ENCODE measurements around the gene GIPC3. TPM values are rescaled to one million over a fixed set of nuclear protein-coding genes. Genes with fewer than 3 reads are reported as not detected.

Gene GIPC3
- total RNA-seq, 1 donor, result under 0.01 TPM

GRCh38 chr19:3536429-3537100, 48.7 kb upstream of the GIPC3 start:
- peak; percentile 94 for DNase-seq (ENCODE audit: insufficient read length, low spot score, missing footprints)
- no peaks in the 10 kb centered on the region for H3K79me2 ChIP-seq (ENCODE audit: insufficient read depth, low read length)
- no peak for TF ChIP-seq CTCF (IDR thresholded peaks at IDR 0.05; ENCODE audit: extremely low read depth, low read depth, low read length)
- H3K4me3 ChIP-seq (ENCODE audit: insufficient read depth, low read length), result no peak overlapping the region
- H2AFZ ChIP-seq (ENCODE audit: low read length), result no peak overlapping the region
- no peaks in the 10 kb centered on the region for H3K9me3 ChIP-seq (ENCODE audit: low read depth, low read length)
- no peak overlapping the region for H3K27ac ChIP-seq (ENCODE audit: low read depth, low read length)
- no peaks in the 10 kb centered on the region for H3K4me1 ChIP-seq (ENCODE audit: insufficient read depth, low read length)
- H3K27me3 ChIP-seq (ENCODE audit: insufficient read depth, low read length), result no peaks in the 10 kb centered on the region
- H3K36me3 ChIP-seq (ENCODE audit: insufficient read depth, low read length), result peaks cover 28% of the 10 kb centered on the region
- peaks cover 14% of the 10 kb centered on the region for H4K20me1 ChIP-seq (ENCODE audit: insufficient read depth, low read length)
- no peak overlapping the region for H3K4me2 ChIP-seq (ENCODE audit: insufficient read depth, low read length)

- Histone ChIP-seq H3K4me1 (ENCODE audit: insufficient read depth, low read length) (no peaks in the 10 kb centered on the region), H2AFZ (ENCODE audit: low read length) (no peak overlapping the region), H4K20me1 (ENCODE audit: insufficient read depth, low read length) (peaks cover 14% of the 10 kb centered on the region), H3K36me3 (ENCODE audit: insufficient read depth, low read length) (peaks cover 27% of the 10 kb centered on the region), H3K79me2 (ENCODE audit: insufficient read depth, low read length) (no peaks in the 10 kb centered on the region), H3K4me2 (ENCODE audit: insufficient read depth, low read length) (no peak overlapping the region), H3K27ac (ENCODE audit: low read depth, low read length) (no peak overlapping the region), H3K4me3 (ENCODE audit: insufficient read depth, low read length) (no peak overlapping the region), H3K27me3 (ENCODE audit: insufficient read depth, low read length) (no peaks in the 10 kb centered on the region), H3K9me3 (ENCODE audit: low read depth, low read length) (no peaks in the 10 kb centered on the region)
- DNase-seq (ENCODE audit: insufficient read length, low spot score, missing footprints), result no peak
- TF ChIP-seq CTCF (IDR thresholded peaks at IDR 0.05; ENCODE audit: extremely low read depth, low read depth, low read length), result no peak
These were observed 48.2 kb upstream of the GIPC3 start for GRCh38 chr19:3537101-3537437.

- Histone ChIP-seq H3K27me3 (ENCODE audit: insufficient read depth, low read length) (no peaks in the 10 kb centered on the region), H3K79me2 (ENCODE audit: insufficient read depth, low read length) (no peaks in the 10 kb centered on the region), H3K27ac (ENCODE audit: low read depth, low read length) (no peak overlapping the region), H3K4me2 (ENCODE audit: insufficient read depth, low read length) (no peak overlapping the region), H2AFZ (ENCODE audit: low read length) (no peak overlapping the region), H3K9me3 (ENCODE audit: low read depth, low read length) (no peaks in the 10 kb centered on the region), H3K4me3 (ENCODE audit: insufficient read depth, low read length) (no peak overlapping the region), H3K4me1 (ENCODE audit: insufficient read depth, low read length) (no peaks in the 10 kb centered on the region), H3K36me3 (ENCODE audit: insufficient read depth, low read length) (peaks cover 24% of the 10 kb centered on the region), H4K20me1 (ENCODE audit: insufficient read depth, low read length) (peaks cover 14% of the 10 kb centered on the region)
- DNase-seq (ENCODE audit: insufficient read length, low spot score, missing footprints), result no peak
- TF ChIP-seq CTCF (IDR thresholded peaks at IDR 0.05; ENCODE audit: extremely low read depth, low read depth, low read length), result no peak
These were observed 47.6 kb upstream of the GIPC3 start for GRCh38 chr19:3537438-3538240.

GRCh38 chr19:3538258-3538929, 46.9 kb upstream of the GIPC3 start:
- TF ChIP-seq CTCF (IDR thresholded peaks at IDR 0.05; ENCODE audit: extremely low read depth, low read depth, low read length), result no peak
- no peaks in the 10 kb centered on the region for H3K9me3 ChIP-seq (ENCODE audit: low read depth, low read length)
- DNase-seq (ENCODE audit: insufficient read length, low spot score, missing footprints), result peak; percentile 87
- H3K4me3 ChIP-seq (ENCODE audit: insufficient read depth, low read length), result no peak overlapping the region
- H3K36me3 ChIP-seq (ENCODE audit: insufficient read depth, low read length), result peaks cover 19% of the 10 kb centered on the region
- H3K27me3 ChIP-seq (ENCODE audit: insufficient read depth, low read length), result no peaks in the 10 kb centered on the region
- no peak overlapping the region for H3K4me2 ChIP-seq (ENCODE audit: insufficient read depth, low read length)
- peaks cover 14% of the 10 kb centered on the region for H4K20me1 ChIP-seq (ENCODE audit: insufficient read depth, low read length)
- no peak overlapping the region for H2AFZ ChIP-seq (ENCODE audit: low read length)
- no peak overlapping the region for H3K27ac ChIP-seq (ENCODE audit: low read depth, low read length)
- H3K4me1 ChIP-seq (ENCODE audit: insufficient read depth, low read length), result no peaks in the 10 kb centered on the region
- no peaks in the 10 kb centered on the region for H3K79me2 ChIP-seq (ENCODE audit: insufficient read depth, low read length)
